Mucosa of stomach (tissue), 1 donor: ENCODE results near the gene SIGLEC8.

Experiments used
- H3K27me3 ChIP-seq: one replicate; pipeline ENCODE4 v1.7.0; 2013; ENCODE audit warnings: mild to moderate bottlenecking, low read length; ENCODE audit not compliant: control insufficient read depth, insufficient read depth
- H3K36me3 ChIP-seq: one replicate; pipeline ENCODE4 v1.7.0; 2013; ENCODE audit warnings: low read length; ENCODE audit not compliant: control insufficient read depth, insufficient read depth
- H3K4me1 ChIP-seq: one replicate; pipeline ENCODE4 v1.7.0; 2013; ENCODE audit warnings: mild to moderate bottlenecking, low read length; ENCODE audit not compliant: control insufficient read depth, insufficient read depth
- H3K4me3 ChIP-seq: one replicate; pipeline ENCODE4 v1.7.0; 2013; ENCODE audit warnings: low read length
- H3K9ac ChIP-seq: one replicate; pipeline ENCODE4 v1.7.0; 2013; ENCODE audit warnings: mild to moderate bottlenecking, low read length, moderate library complexity
- H3K9me3 ChIP-seq: one replicate; pipeline ENCODE4 v1.7.0; 2013; ENCODE audit warnings: mild to moderate bottlenecking, low read length, moderate library complexity; ENCODE audit not compliant: control insufficient read depth
- donor health status: Pancreatic carcinoma.

The SIGLEC8 gene

DNA sequence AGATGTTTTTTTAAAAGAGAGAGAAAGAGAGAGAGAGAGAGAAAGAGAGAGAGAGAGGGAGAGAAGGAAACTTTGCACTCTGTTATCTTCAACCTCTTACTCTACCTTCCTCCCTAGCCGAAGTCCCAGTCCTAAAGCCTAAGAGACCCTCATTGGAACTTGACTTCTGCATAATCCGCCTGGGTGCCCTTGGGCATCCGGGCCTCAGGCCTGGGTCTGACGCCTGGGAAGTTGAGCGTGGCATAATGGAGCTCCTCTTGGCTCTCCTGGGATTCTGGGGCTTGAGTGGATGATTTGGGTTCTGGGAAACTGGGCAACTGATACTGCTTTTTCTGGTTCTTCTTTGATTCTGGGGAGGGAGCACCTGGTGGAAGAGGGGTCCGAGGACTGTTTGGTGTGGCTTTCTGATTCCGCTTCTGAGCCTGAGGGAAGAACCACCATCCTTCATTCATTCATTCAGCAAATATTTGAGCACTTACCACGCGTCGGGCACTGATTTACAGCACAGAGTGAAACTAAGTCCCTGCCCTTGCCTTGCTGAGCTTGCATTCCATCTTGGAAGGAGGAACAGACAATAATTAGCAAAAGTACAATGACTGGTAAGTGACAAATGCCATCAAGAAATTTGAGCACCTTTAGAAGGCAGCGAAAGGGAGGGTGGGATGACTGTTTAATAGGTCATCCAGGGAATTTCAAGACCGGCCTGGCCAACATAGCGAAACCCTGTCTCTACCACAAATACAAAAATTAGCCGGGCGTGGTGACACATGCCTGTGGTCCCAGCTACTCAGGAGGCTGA lies 47.1 kb downstream of the SIGLEC8 start:
- no peaks in the 10 kb centered on the region for H3K36me3 ChIP-seq
- no peak overlapping the region for H3K4me3 ChIP-seq
- H3K9me3 ChIP-seq: no peaks in the 10 kb centered on the region
- H3K27me3 ChIP-seq: no peaks in the 10 kb centered on the region
- no peaks in the 10 kb centered on the region for H3K4me1 ChIP-seq
- H3K9ac ChIP-seq: no peak overlapping the region

DNA sequence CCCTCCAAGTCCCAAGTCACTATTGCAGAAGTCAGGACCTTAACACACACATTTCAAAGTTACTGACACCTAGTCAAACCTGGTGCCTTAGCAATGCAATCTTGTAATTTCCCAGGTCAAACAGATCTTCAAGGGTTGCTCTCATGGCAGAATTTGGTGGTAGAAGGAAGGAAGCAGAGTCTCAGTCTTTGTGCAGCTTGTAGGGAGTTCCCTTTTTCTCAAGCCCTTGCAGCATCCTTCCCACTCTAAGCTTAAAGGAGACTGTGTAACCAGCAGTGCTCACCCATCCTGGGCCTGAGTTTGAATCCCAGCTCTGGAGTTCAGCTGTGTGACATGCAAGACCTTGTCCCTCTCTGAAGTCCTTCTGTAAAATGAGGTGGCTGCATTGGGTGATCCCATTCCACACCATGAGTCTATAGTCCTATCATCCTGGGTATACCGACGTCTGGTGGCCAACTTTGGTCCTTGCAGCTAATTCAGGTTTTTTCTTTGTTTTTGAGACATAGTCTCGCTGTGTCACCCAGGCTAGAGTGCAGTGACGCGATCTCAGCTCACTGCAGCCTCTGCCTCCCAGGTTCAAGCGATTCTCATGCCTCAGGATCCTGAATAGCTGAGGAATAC lies 50.6 kb downstream of the SIGLEC8 start:
- no peak overlapping the region for H3K4me3 ChIP-seq
- H3K4me1 ChIP-seq: no peaks in the 10 kb centered on the region
- H3K36me3 ChIP-seq: no peaks in the 10 kb centered on the region
- H3K27me3 ChIP-seq: no peaks in the 10 kb centered on the region
- H3K9ac ChIP-seq: no peak overlapping the region
- no peaks in the 10 kb centered on the region for H3K9me3 ChIP-seq

DNA sequence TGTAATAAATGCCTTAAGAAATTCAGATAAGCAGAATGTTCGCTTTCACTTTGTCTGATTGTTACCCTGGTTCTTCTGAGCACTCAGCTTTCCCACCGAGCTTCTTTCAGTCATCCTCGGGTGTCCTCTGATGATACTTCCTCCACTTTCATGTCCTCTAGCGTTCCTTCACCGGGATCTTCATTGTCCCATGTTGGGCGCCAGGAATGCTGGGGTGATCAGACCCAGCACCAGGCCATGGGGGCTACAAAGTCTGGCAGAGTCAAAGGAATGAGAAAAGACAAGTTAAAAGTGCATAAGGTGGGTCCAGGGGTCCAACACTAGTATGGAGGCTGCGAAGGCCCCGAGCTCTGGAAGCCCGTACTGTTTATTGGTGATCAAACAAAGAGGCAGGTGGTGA lies 56.1 kb downstream of the SIGLEC8 start:
- Histone ChIP-seq H3K4me3 (no peak overlapping the region), H3K36me3 (no peaks in the 10 kb centered on the region), H3K9ac (no peak overlapping the region), H3K9me3 (no peaks in the 10 kb centered on the region), H3K27me3 (no peaks in the 10 kb centered on the region), H3K4me1 (no peaks in the 10 kb centered on the region)
